Lung (tissue), 12 donors: Measurements from ENCODE around the gene TGFB2. TPM values are rescaled to one million over a fixed set of nuclear protein-coding genes. Genes with fewer than 3 reads are reported as not detected.

Experiments used
- ATAC-seq: fragments of 200-7000 bp; cut with Tn5 transposase; one replicate; pipeline ENCODE4 v1.9.1; 2020; ENCODE audit warnings: moderate number of reproducible peaks; ENCODE audit not compliant: insufficient read depth, low FRiP score
- DNase-seq, 3 donors: peaks; one replicate each; pipeline ENCODE4 v3.0.0-alpha.2; 2013 to 2017
- H3K27ac ChIP-seq, 2 donors: one replicate each; pipeline ENCODE4 v1.5.1; 2013; ENCODE audit warnings: mild to moderate bottlenecking in 2 of 2, moderate library complexity in 2 of 2, control low read depth in 1 of 2, inconsistent platforms in 1 of 2, low read depth in 1 of 2, low read length in 1 of 2
- H3K27me3 ChIP-seq, 3 donors: one replicate each; pipeline ENCODE4 v1.5.1; 2013; ENCODE audit warnings: low read length in 2 of 3; ENCODE audit not compliant: control insufficient read depth in 3 of 3, insufficient read depth in 3 of 3
- H3K36me3 ChIP-seq, 4 donors: one replicate each; pipeline ENCODE4 v1.5.1; 2013; ENCODE audit warnings: low read length in 4 of 4, mild to moderate bottlenecking in 1 of 4, moderate library complexity in 1 of 4; ENCODE audit not compliant: control insufficient read depth in 4 of 4, insufficient read depth in 4 of 4
- H3K4me1 ChIP-seq, 5 donors: one replicate each; pipeline ENCODE4 v1.5.1; 2013; ENCODE audit warnings: low read length in 5 of 5, mild to moderate bottlenecking in 2 of 5, moderate library complexity in 1 of 5; ENCODE audit not compliant: control insufficient read depth in 5 of 5, insufficient read depth in 5 of 5
- H3K4me3 ChIP-seq: one replicate; pipeline ENCODE4 v1.5.1; 2013; ENCODE audit warnings: mild to moderate bottlenecking, control low read depth, moderate library complexity
- H3K9ac ChIP-seq, 2 donors: one replicate each; pipeline ENCODE4 v1.5.1; 2013; ENCODE audit warnings: low read length in 2 of 2, control low read depth in 1 of 2; ENCODE audit not compliant: insufficient read depth in 1 of 2
- H3K9me3 ChIP-seq, 4 donors: one replicate each; pipeline ENCODE4 v1.5.1; 2013; ENCODE audit warnings: low read length in 3 of 4, mild to moderate bottlenecking in 1 of 4, moderate library complexity in 1 of 4; ENCODE audit not compliant: control insufficient read depth in 4 of 4, insufficient read depth in 3 of 4
- CTCF ChIP-seq: IDR thresholded peaks from 2 replicates; pipeline ENCODE4 v1.5.1; 2012; ENCODE audit warnings: mild to moderate bottlenecking; ENCODE audit errors: control extremely low read depth, extremely low read depth
- WGBS, 2 donors: extraction: QIAGEN DNeasy Blood & Tissue Kit; methylation state at CpG; one replicate each; pipeline ENCODE4 v1.1.7; 2013; 5-methylcytosine and 5-hydroxymethylcytosine counted together
- polyA plus RNA-seq, 2 donors: library from polyadenylated mRNA; stranded (reverse); fragments of 200-250 nt; gene quantifications; one replicate each; pipeline ENCODE4 v1.2.1, GENCODE V29; 2013
- total RNA-seq, 2 donors: library from RNA; depleted of rRNA in 1 of 2; stranded (reverse); fragments of >200 nt in 1 of 2; gene quantifications; one replicate each; pipeline ENCODE4 v1.2.1, GENCODE V29; 2014 to 2021
- donor health status: control.
- donor health status: control.
- donor health status: Bipolar disorder and iron deficiency.
- donor health status: healthy.
- donor health status: DM: yes; HTN: yes; CAD: no.

The TGFB2 gene
- total and polyA plus RNA-seq, 4 donors, result 1.9 to 53.7 (median 3.8) TPM

DNA sequence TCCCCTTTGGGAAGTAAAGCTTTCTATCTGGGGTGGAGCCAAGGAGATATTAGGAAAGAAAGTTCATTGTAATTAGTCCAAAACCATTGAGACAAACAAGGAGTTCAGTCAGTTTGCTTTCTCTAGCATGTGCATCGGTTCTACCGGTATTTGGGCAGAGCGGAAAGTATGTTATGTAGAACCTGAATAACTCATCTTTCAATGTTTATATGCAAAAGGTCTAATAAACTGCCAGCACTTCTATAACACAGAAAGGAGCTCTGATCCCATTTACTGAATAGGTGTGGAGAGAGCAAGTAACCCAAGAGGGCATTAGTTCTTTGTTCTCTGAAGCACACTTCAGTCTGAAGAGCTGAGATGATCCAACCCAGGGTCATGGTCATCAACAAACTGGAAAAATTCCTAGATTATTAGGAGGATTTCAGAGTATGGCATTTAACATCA, 3.5 kb downstream of the TGFB2 start:
- WGBS, 2 donors, result 30 to 60% methylated on average over 3 of the region's 3 CpGs
- no peaks in the 10 kb centered on the region for H3K9me3 ChIP-seq
- H3K27ac ChIP-seq, result peak overlapping the region in 1 of 2 donors; percentile 8
- peak overlapping the region; percentile 17 to 79 for H3K9ac ChIP-seq
- H3K4me1 ChIP-seq, result peaks cover 2 to 46% (median 7%) of the 10 kb centered on the region in 5 donors
- no peaks in the 10 kb centered on the region for H3K27me3 ChIP-seq
- ATAC-seq, result no peak
- TF ChIP-seq CTCF, result no peak
- DNase-seq, result peak in 2 of 3 donors; percentile 63 to 77
- no peak overlapping the region for H3K4me3 ChIP-seq
- peaks cover 0 to 4% (median 2%) of the 10 kb centered on the region in 4 donors for H3K36me3 ChIP-seq

- 39 to 69% methylated on average over 5 of the region's 5 CpGs for WGBS, 2 donors
- TF ChIP-seq CTCF, result no peak
- Histone ChIP-seq H3K9me3 (no peaks in the 10 kb centered on the region), H3K36me3 (peaks cover 0 to 4% (median 2%) of the 10 kb centered on the region in 4 donors), H3K4me3 (no peak overlapping the region), H3K9ac (peak overlapping the region; percentile 17 to 79), H3K4me1 (peaks cover 2 to 46% (median 8%) of the 10 kb centered on the region in 5 donors), H3K27ac (peak overlapping the region in 1 of 2 donors; percentile 72), H3K27me3 (no peaks in the 10 kb centered on the region)
- DNase-seq, result peak in 2 of 3 donors; percentile 60 to 66
- ATAC-seq, result no peak
Observed at GRCh38 chr1:218349348-218350034, 4.4 kb downstream of the TGFB2 start.

- 22 to 30% methylated on average over 7 of the region's 7 CpGs for WGBS, 2 donors
- no peak for TF ChIP-seq CTCF
- Histone ChIP-seq H3K36me3 (peaks cover 0 to 4% (median 2%) of the 10 kb centered on the region in 4 donors), H3K27me3 (no peaks in the 10 kb centered on the region), H3K9ac (peak overlapping the region in 1 of 2 donors; percentile 40), H3K27ac (peak overlapping the region in 1 of 2 donors; percentile 46), H3K9me3 (no peaks in the 10 kb centered on the region), H3K4me3 (no peak overlapping the region), H3K4me1 (peaks cover 2 to 41% (median 8%) of the 10 kb centered on the region in 5 donors)
- DNase-seq, result peak in 1 of 3 donors; percentile 16
- ATAC-seq, result no peak
Observed at GRCh38 chr1:218350035-218350525, 4.9 kb downstream of the TGFB2 start.
